Activated naive CD8-positive, alpha-beta T cell treated with anti-CD3 and anti-CD28 coated beads for 36 hours (primary cell): ENCODE results near the gene SNCAIP. TPM values are rescaled to one million over a fixed set of nuclear protein-coding genes. Genes with fewer than 3 reads are reported as not detected.
"Not testable (repeated sequence)": the region's sequence is repeated elsewhere in the genome, so short reads cannot be mapped to it uniquely, and the experiment has no call there.

ENCODE experiments used
- DNase-seq: peaks from one replicate; pipeline ENCODE4 v3.0.0; 2021
- H3K27ac Mint-ChIP-seq: one replicate; pipeline ENCODE4 v1.8.0; 2022; ENCODE audit warnings: mild to moderate bottlenecking, moderate library complexity, mixed read lengths
- H3K27me3 Mint-ChIP-seq: one replicate; pipeline ENCODE4 v1.8.0; 2022; ENCODE audit warnings: mild to moderate bottlenecking, mixed read lengths
- H3K36me3 Mint-ChIP-seq: one replicate; pipeline ENCODE4 v1.8.0; 2021; ENCODE audit warnings: mild to moderate bottlenecking, mixed read lengths
- H3K4me1 Mint-ChIP-seq: one replicate; pipeline ENCODE4 v1.8.0; 2021; ENCODE audit warnings: mixed read lengths
- H3K4me3 Mint-ChIP-seq: one replicate; pipeline ENCODE4 v1.8.0; 2022; ENCODE audit warnings: mild to moderate bottlenecking, moderate library complexity, mixed read lengths
- H3K9me3 Mint-ChIP-seq: one replicate; pipeline ENCODE4 v1.8.0; 2022; ENCODE audit warnings: mixed read lengths
- total RNA-seq, 2 experiments: library from RNA; stranded (reverse); gene quantifications; one replicate each; pipeline ENCODE4 v1.2.3, GENCODE V29; 2021

Gene SNCAIP
- total RNA-seq, 2 experiments from 2014 or later = not detected

DNA sequence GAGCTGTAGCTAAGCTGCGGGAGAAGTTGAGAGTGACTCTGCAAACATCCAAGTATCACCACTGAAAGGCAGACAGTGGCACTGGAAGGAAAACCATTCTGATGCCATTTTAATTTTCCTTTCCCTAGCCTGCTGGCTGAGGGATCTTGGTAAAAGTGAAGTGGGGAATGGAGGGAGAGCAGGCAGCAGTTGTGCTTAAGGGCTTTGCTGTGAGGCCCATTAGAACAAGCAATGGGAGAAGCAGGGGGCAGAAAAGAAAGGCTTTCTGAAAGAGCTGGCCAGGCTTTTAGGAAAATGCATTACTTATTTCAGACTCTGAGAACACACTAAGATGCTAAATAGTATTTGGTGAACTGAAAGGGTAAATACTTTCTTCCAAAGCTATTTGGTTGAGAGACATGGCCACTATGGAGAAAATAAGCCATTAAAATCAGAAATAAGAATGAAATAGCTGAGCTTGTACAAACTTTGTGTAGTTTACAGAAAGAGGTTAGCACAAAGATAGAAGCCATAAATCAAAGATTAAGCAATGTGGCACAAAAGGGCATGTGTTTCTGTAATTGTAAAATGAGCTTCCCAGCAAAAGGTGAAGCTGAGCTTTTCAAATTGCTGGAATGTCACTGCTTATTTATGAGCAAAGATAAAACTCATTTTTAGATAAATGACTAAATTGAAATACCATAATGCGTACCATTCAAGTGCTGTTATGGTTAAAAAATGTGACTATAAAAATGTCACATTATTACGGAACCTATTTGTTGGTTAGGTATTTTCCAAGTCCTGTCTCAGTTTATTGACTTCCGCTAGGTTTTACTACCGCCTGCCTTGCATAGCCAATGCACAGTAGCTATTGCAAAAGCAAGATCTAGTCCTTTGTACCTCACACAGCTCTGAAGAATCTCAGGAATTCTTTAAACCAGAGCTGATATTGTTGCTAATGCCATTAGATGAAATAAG lies 20.8 kb downstream of the SNCAIP start:
- H3K36me3 Mint-ChIP-seq = no peaks in the 10 kb centered on the region
- no peak overlapping the region for H3K27ac Mint-ChIP-seq
- no peaks in the 10 kb centered on the region for H3K4me1 Mint-ChIP-seq
- no peaks in the 10 kb centered on the region for H3K27me3 Mint-ChIP-seq
- no peak for DNase-seq
- no peak overlapping the region for H3K4me3 Mint-ChIP-seq
- H3K9me3 Mint-ChIP-seq = no peaks in the 10 kb centered on the region

- Mint-ChIP-seq H3K4me1 (no peaks in the 10 kb centered on the region), H3K27me3 (no peaks in the 10 kb centered on the region), H3K27ac (no peak overlapping the region), H3K9me3 (no peaks in the 10 kb centered on the region), H3K36me3 (no peaks in the 10 kb centered on the region), H3K4me3 (no peak overlapping the region)
- DNase-seq = no peak
Measured at GRCh38 chr5:122333564-122333963, 21.5 kb downstream of the SNCAIP start.

- Mint-ChIP-seq H3K4me3 (no peak overlapping the region), H3K4me1 (no peaks in the 10 kb centered on the region), H3K27ac (no peak overlapping the region), H3K27me3 (no peaks in the 10 kb centered on the region), H3K36me3 (no peaks in the 10 kb centered on the region), H3K9me3 (no peaks in the 10 kb centered on the region)
- DNase-seq = no peak
Measured at GRCh38 chr5:122339591-122339990, 27.6 kb downstream of the SNCAIP start.

DNA sequence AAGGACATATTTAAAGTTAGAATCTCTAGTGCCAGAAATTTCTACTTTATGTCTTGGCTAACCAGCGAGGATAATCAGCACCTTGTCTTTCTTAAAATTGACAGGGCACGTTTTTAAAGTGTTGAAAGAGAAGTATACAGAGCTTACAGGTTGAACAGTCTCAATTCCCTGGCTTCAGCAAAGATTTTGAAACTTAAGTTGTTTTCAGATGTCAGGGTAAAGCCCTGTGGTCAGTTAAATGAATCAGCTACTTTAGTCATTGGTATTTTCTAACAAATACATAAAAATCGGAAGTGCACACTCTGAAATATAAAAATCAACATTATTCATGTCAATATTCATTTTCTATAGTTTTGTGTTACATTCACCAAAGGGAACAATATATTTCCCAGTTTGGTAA lies 29.1 kb downstream of the SNCAIP start:
- Mint-ChIP-seq H3K9me3 (no peaks in the 10 kb centered on the region), H3K27me3 (no peaks in the 10 kb centered on the region), H3K27ac (no peak overlapping the region), H3K36me3 (no peaks in the 10 kb centered on the region), H3K4me3 (no peak overlapping the region), H3K4me1 (no peaks in the 10 kb centered on the region)
- DNase-seq = no peak

DNA sequence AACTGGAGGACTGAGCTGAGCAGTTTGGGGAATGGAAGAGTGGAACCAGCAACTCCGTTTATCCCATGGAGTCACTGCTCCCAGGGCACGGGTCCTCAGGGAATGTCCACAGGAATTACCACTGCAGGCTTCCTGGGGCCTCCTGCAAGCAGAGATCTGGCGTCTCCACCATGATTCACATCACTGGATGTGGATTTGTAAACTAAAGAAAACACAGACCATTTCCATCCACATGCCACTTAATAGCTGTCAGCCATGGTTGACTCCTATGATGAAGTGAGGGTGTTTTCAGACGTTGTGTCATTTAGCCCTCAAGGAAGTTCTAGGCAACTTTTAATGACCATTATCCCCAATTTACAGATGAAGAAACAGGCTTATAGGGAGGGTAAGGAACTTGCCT lies 30.2 kb downstream of the SNCAIP start:
- H3K36me3 Mint-ChIP-seq = no peaks in the 10 kb centered on the region
- H3K4me1 Mint-ChIP-seq = no peaks in the 10 kb centered on the region
- H3K9me3 Mint-ChIP-seq = no peaks in the 10 kb centered on the region
- no peaks in the 10 kb centered on the region for H3K27me3 Mint-ChIP-seq
- no peak for DNase-seq
- no peak overlapping the region for H3K27ac Mint-ChIP-seq
- H3K4me3 Mint-ChIP-seq = no peak overlapping the region

- Mint-ChIP-seq H3K4me3 (no peak overlapping the region), H3K27ac (no peak overlapping the region), H3K9me3 (no peaks in the 10 kb centered on the region), H3K4me1 (no peaks in the 10 kb centered on the region), H3K36me3 (no peaks in the 10 kb centered on the region), H3K27me3 (no peaks in the 10 kb centered on the region)
- DNase-seq = no peak
Measured at GRCh38 chr5:122346897-122347581, 35.0 kb downstream of the SNCAIP start.

DNA sequence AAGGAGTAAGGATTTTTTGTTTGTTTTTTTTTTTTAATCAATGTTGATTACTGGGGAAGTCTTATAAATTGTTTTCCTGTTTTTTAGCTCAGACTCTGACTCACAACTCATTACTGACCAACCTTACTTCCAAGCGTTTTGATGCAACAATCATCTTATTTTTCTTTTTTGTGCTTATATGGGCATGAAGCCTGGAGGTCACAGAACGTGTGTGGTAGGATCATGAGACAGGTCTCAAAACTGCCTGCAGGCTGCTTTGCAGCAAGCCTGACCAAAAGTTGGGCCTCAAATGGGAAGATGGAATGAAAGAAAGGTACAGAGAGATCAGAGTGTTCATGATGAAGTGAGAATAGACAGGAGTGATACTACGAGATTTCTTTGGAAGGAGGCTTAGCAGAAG lies 38.5 kb downstream of the SNCAIP start:
- no peak overlapping the region for H3K4me3 Mint-ChIP-seq
- H3K27me3 Mint-ChIP-seq = peaks cover 3% of the 10 kb centered on the region
- H3K4me1 Mint-ChIP-seq = no peaks in the 10 kb centered on the region
- H3K36me3 Mint-ChIP-seq = no peaks in the 10 kb centered on the region
- no peaks in the 10 kb centered on the region for H3K9me3 Mint-ChIP-seq
- H3K27ac Mint-ChIP-seq = no peak overlapping the region
- DNase-seq = no peak

GRCh38 chr5:122351416-122352157 lies 39.5 kb downstream of the SNCAIP start:
- H3K9me3 Mint-ChIP-seq = no peaks in the 10 kb centered on the region
- peaks cover 3% of the 10 kb centered on the region for H3K27me3 Mint-ChIP-seq
- no peaks in the 10 kb centered on the region for H3K4me1 Mint-ChIP-seq
- no peak for DNase-seq
- H3K27ac Mint-ChIP-seq = no peak overlapping the region
- H3K36me3 Mint-ChIP-seq = no peaks in the 10 kb centered on the region
- H3K4me3 Mint-ChIP-seq = no peak overlapping the region

DNA sequence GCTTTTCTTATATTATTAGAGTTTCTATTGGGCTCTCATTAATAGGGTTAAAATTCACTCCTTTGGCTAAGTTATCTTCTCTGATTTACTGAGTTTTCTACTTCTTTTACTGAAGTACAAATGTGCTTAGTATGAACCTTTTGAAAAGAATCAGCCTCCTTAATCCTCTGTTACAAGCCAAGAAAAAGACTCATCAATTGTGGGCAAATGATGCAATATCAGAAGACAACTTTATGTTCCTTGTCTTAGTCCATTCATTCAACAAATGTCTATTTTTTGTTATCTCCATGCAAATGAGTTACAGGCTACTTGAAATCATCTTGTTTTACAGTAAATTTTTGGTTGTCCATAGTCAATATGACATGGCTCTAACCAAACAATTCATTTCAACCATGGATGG lies 40.3 kb downstream of the SNCAIP start:
- peaks cover 4% of the 10 kb centered on the region for H3K27me3 Mint-ChIP-seq
- H3K36me3 Mint-ChIP-seq = no peaks in the 10 kb centered on the region
- no peak overlapping the region for H3K4me3 Mint-ChIP-seq
- DNase-seq = no peak
- no peaks in the 10 kb centered on the region for H3K4me1 Mint-ChIP-seq
- no peak overlapping the region for H3K27ac Mint-ChIP-seq
- H3K9me3 Mint-ChIP-seq = no peaks in the 10 kb centered on the region

- H3K27me3 Mint-ChIP-seq, H3K4me3 Mint-ChIP-seq, H3K4me1 Mint-ChIP-seq, H3K36me3 Mint-ChIP-seq, H3K27ac Mint-ChIP-seq, H3K9me3 Mint-ChIP-seq, DNase-seq: not testable (repeated sequence)
Measured at GRCh38 chr5:122353361-122353760, 41.3 kb downstream of the SNCAIP start.

DNA sequence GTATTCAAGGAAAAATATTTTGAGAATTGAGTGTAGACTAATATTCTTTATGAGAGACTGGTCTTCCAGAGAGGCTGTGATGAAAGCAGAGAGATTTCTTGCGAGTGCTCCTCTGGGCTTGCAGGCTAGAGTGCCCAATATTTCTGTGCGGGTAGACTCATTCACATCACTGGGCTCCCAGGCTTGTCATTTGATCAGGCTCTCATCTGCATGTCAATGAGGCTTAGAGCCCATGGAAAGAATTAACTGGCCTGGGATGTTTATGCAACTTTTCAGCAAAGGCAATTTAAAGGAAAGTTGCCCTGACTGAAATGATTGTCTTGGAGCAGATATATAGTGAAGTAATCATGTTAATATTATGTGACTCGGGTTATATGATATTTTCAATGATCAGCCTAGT lies 42.3 kb downstream of the SNCAIP start:
- Mint-ChIP-seq H3K9me3 (no peaks in the 10 kb centered on the region), H3K4me1 (no peaks in the 10 kb centered on the region), H3K27me3 (peaks cover 7% of the 10 kb centered on the region), H3K4me3 (no peak overlapping the region), H3K36me3 (no peaks in the 10 kb centered on the region), H3K27ac (no peak overlapping the region)
- DNase-seq = no peak

GRCh38 chr5:122355324-122355723 lies 43.3 kb downstream of the SNCAIP start:
- H3K4me1 Mint-ChIP-seq = no peaks in the 10 kb centered on the region
- no peaks in the 10 kb centered on the region for H3K9me3 Mint-ChIP-seq
- H3K4me3 Mint-ChIP-seq = no peak overlapping the region
- no peaks in the 10 kb centered on the region for H3K36me3 Mint-ChIP-seq
- DNase-seq = no peak
- H3K27me3 Mint-ChIP-seq = peaks cover 7% of the 10 kb centered on the region
- no peak overlapping the region for H3K27ac Mint-ChIP-seq

GRCh38 chr5:122356855-122357254 lies 44.8 kb downstream of the SNCAIP start:
- DNase-seq = no peak
- Mint-ChIP-seq H3K36me3 (no peaks in the 10 kb centered on the region), H3K9me3 (no peaks in the 10 kb centered on the region), H3K4me1 (no peaks in the 10 kb centered on the region), H3K27ac (no peak overlapping the region), H3K27me3 (peaks cover 7% of the 10 kb centered on the region), H3K4me3 (no peak overlapping the region)

DNA sequence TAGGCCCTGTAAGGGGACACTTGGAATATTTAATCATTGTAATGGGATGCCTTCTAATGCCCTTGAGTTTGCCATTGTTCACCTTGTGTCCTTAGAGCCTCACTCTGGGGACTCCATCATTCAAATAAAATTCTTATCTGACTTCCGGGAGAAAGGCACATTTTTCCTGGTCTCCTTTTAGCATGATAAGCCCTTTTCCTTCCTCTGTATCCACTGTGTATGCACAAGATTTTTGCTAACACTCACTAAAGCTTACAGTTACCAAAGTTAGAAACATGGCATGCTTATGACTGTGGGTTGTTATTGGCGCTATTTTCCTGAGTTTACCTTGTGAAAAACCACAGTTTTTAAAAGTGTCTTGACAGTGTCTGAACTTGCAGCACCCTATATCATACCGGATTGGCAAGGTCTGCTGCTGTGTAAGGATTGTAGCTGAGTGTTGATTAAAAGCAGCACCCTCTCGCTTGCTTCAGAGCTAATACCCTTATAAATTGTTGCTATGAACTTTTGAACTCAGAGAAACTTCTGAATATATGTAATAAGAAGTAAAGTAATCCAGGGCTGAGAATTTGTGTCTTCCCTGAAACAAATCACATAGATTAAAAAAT lies 46.4 kb downstream of the SNCAIP start:
- Mint-ChIP-seq H3K36me3 (no peaks in the 10 kb centered on the region), H3K27me3 (peaks cover 6% of the 10 kb centered on the region), H3K27ac (no peak overlapping the region), H3K4me1 (no peaks in the 10 kb centered on the region), H3K9me3 (no peaks in the 10 kb centered on the region), H3K4me3 (no peak overlapping the region)
- DNase-seq = no peak

GRCh38 chr5:122362361-122362760 lies 50.3 kb downstream of the SNCAIP start:
- DNase-seq = no peak
- H3K4me3 Mint-ChIP-seq = no peak overlapping the region
- H3K27me3 Mint-ChIP-seq = peaks cover 3% of the 10 kb centered on the region
- H3K36me3 Mint-ChIP-seq = no peaks in the 10 kb centered on the region
- no peaks in the 10 kb centered on the region for H3K4me1 Mint-ChIP-seq
- no peaks in the 10 kb centered on the region for H3K9me3 Mint-ChIP-seq
- no peak overlapping the region for H3K27ac Mint-ChIP-seq
